HepG2 (cell line): Measurements from ENCODE around the gene SNRNP25. TPM values are rescaled to one million over a fixed set of nuclear protein-coding genes. Genes with fewer than 3 reads are reported as not detected.
A peak's percentile ranks its signal among the peaks of the same experiment; 100 is the strongest.

Source experiments
- AGO2 ChIP-seq: fragments of 200-400 bp; formaldehyde crosslinking; optimal IDR thresholded peaks from 2 replicates; pipeline ENCODE3; 2017; ENCODE audit warnings: mild to moderate bottlenecking, low read depth, low read length, moderate library complexity
- ATF7-NPFF ChIP-seq: sonication (generic); formaldehyde crosslinking; IDR thresholded peaks from 2 replicates; pipeline ENCODE4 v1.8.1; 2023; ENCODE audit warnings: mild to moderate bottlenecking, low read depth, missing genetic modification reagents, moderate library complexity
- EP300 ChIP-seq, 3 experiments: sonication (generic) in 1 of 3; formaldehyde crosslinking in 1 of 3; IDR thresholded peaks; 2 replicates each; pipeline versions ENCODE4 v1.5.1 to v1.6.1; 2011 to 2020; ENCODE audit warnings: low read depth in 2 of 3, low read length in 2 of 3, borderline replicate concordance in 1 of 3, improper control_type of control experiment in 1 of 3, mild to moderate bottlenecking in 1 of 3, missing genetic modification reagents in 1 of 3, moderate library complexity in 1 of 3
- FOXJ3 ChIP-seq: sonication (generic); formaldehyde crosslinking; IDR thresholded peaks from 2 replicates; pipeline ENCODE4 v1.4.0; 2020; ENCODE audit warnings: missing genetic modification reagents, mild to moderate bottlenecking, borderline replicate concordance
- HIVEP1 ChIP-seq: sonication (generic); formaldehyde crosslinking; IDR thresholded peaks from 2 replicates; pipeline ENCODE4 v1.4.0; 2020; ENCODE audit warnings: mild to moderate bottlenecking, missing genetic modification reagents
- HNF4G ChIP-seq, 2 experiments: sonication (generic) in 1 of 2; formaldehyde crosslinking in 1 of 2; IDR thresholded peaks; 2 replicates each; pipeline versions ENCODE4 v1.4.0 to v1.6.1; 2011 to 2020; ENCODE audit warnings: borderline replicate concordance in 2 of 2, low read depth in 2 of 2, mild to moderate bottlenecking in 2 of 2, low read length in 1 of 2, missing genetic modification reagents in 1 of 2, moderate library complexity in 1 of 2
- HOXA7 ChIP-seq: sonication (generic); formaldehyde crosslinking; IDR thresholded peaks from 2 replicates; pipeline ENCODE4 v1.8.1; 2022; ENCODE audit warnings: mild to moderate bottlenecking, missing genetic modification reagents, moderate library complexity
- IKZF1 ChIP-seq: fragments of 450-650 bp; IDR thresholded peaks from 2 replicates; pipeline ENCODE4 v1.7.1; 2016
- KLF12 ChIP-seq: sonication (generic); formaldehyde crosslinking; IDR thresholded peaks from 2 replicates; pipeline ENCODE4 v1.4.0; 2020; ENCODE audit warnings: missing genetic modification reagents, borderline replicate concordance
- MXI1 ChIP-seq: IDR thresholded peaks from 3 replicates; pipeline ENCODE4 v1.6.1; 2012; ENCODE audit warnings: low read depth, low read length, inconsistent platforms, borderline replicate concordance
- NR2F1 ChIP-seq, 2 experiments: fragments of 450-650 bp in 1 of 2; formaldehyde crosslinking in 1 of 2; IDR thresholded peaks; 2 replicates each; pipeline versions ENCODE4 v1.5.0 to v1.6.1; 2016 to 2020; ENCODE audit warnings: mild to moderate bottlenecking in 1 of 2, missing compliant biosample characterization in 1 of 2, missing genetic modification reagents in 1 of 2, moderate library complexity in 1 of 2
- POLR2A ChIP-seq, 2 experiments: IDR thresholded peaks; 2 replicates each; pipeline ENCODE4 v1.6.1; 2011; ENCODE audit warnings: low read depth in 2 of 2, low read length in 2 of 2, mild to moderate bottlenecking in 1 of 2, moderate library complexity in 1 of 2; ENCODE audit not compliant: insufficient read depth in 1 of 2
- RFX1 ChIP-seq: fragments of 450-650 bp; IDR thresholded peaks from 2 replicates; pipeline ENCODE4 v1.6.1; 2017
- SP1 ChIP-seq, 2 experiments: fragments of 450-650 bp in 1 of 2; sonication (generic) in 1 of 2; formaldehyde crosslinking in 1 of 2; IDR thresholded peaks; 2 replicates each; pipeline versions ENCODE4 v1.4.0 to v1.6.1; 2016 to 2020; ENCODE audit warnings: missing genetic modification reagents in 1 of 2
- TAF15 ChIP-seq: fragments of 200-400 bp; formaldehyde crosslinking; IDR thresholded peaks from one replicate; pipeline ENCODE4 v1.6.1; 2018; ENCODE audit warnings: mild to moderate bottlenecking, low read depth, low read length; ENCODE audit not compliant: poor library complexity, severe bottlenecking
- XRCC5 ChIP-seq: fragments of 200-400 bp; formaldehyde crosslinking; optimal IDR thresholded peaks from 2 replicates; pipeline ENCODE3; 2017; ENCODE audit warnings: mild to moderate bottlenecking, low read length
- ZNF207 ChIP-seq: fragments of 450-650 bp; IDR thresholded peaks from 2 replicates; pipeline ENCODE4 v1.6.1; 2016; ENCODE audit warnings: antibody characterized with exemption, borderline replicate concordance
- ZNF234 ChIP-seq: sonication (generic); formaldehyde crosslinking; conservative IDR thresholded peaks from 2 replicates; pipeline ENCODE4 v1.5.1; 2020; ENCODE audit warnings: mild to moderate bottlenecking, missing genetic modification reagents
- ZNF253 ChIP-seq: sonication (generic); formaldehyde crosslinking; IDR thresholded peaks from 2 replicates; pipeline ENCODE4 v1.8.0; 2022; ENCODE audit warnings: mild to moderate bottlenecking, missing genetic modification reagents, borderline replicate concordance
- ZNF326 ChIP-seq: sonication (generic); formaldehyde crosslinking; IDR thresholded peaks from 2 replicates; pipeline ENCODE4 v1.4.0; 2020; ENCODE audit warnings: missing genetic modification reagents, borderline replicate concordance
- ZNF556 ChIP-seq: sonication (generic); formaldehyde crosslinking; IDR thresholded peaks from 2 replicates; pipeline ENCODE4 v1.4.0; 2020; ENCODE audit warnings: mild to moderate bottlenecking, missing genetic modification reagents, borderline replicate concordance
- ZNF589 ChIP-seq: sonication (generic); formaldehyde crosslinking; conservative IDR thresholded peaks from 2 replicates; pipeline ENCODE4 v1.8.0; 2022; ENCODE audit warnings: mild to moderate bottlenecking, moderate library complexity, missing genetic modification reagents
- ZNF670 ChIP-seq: sonication (generic); formaldehyde crosslinking; IDR thresholded peaks from 2 replicates; pipeline ENCODE4 v1.8.0; 2022; ENCODE audit warnings: mild to moderate bottlenecking, missing genetic modification reagents, borderline replicate concordance
- ZNF792 ChIP-seq: IDR thresholded peaks from 2 replicates; pipeline ENCODE4 v1.6.1; 2016
- polyA plus RNA-seq, 8 experiments: library from polyadenylated mRNA; depleted of rRNA in 3 of 8; stranded (reverse) in 7 of 8; unstranded in 1 of 8; fragments of >200 nt; fragmentation: Illumina TruSeq in 4 of 8; extraction: Trizol in 4 of 8; gene quantifications; 2 replicates each; pipeline versions ENCODE4 v1.2.1 to v1.2.3, GENCODE V29; 2011 to 2016; ENCODE audit warnings: low read depth in 4 of 8, missing spikeins in 1 of 8, mixed read lengths in 1 of 8; ENCODE audit not compliant: insufficient read depth in 1 of 8
- total RNA-seq, 5 experiments: library from RNA; depleted of rRNA; stranded (reverse); fragments of >200 nt; fragmentation: Illumina TruSeq; extraction: Trizol; gene quantifications; 2 replicates each; pipeline ENCODE4 v1.2.3, GENCODE V29; 2016; ENCODE audit warnings: low read depth in 1 of 5
- TF ChIP-seq, protein P1 (sequence below): sonication (generic); formaldehyde crosslinking; IDR thresholded peaks from 2 replicates; pipeline ENCODE4 v1.4.0; 2020; ENCODE audit warnings: mild to moderate bottlenecking, low read depth, missing genetic modification reagents
- TF ChIP-seq, protein P2 (sequence below): sonication (generic); formaldehyde crosslinking; conservative IDR thresholded peaks from 2 replicates; pipeline ENCODE4 v1.8.0; 2022; ENCODE audit warnings: missing genetic modification reagents

SNRNP25 gene
- total and polyA plus RNA-seq, 2 of the 13 experiments (the other 11 are each of a cell fraction or from before 2014, with no cell fraction given), result 34.1 to 97.4 TPM

DNA sequence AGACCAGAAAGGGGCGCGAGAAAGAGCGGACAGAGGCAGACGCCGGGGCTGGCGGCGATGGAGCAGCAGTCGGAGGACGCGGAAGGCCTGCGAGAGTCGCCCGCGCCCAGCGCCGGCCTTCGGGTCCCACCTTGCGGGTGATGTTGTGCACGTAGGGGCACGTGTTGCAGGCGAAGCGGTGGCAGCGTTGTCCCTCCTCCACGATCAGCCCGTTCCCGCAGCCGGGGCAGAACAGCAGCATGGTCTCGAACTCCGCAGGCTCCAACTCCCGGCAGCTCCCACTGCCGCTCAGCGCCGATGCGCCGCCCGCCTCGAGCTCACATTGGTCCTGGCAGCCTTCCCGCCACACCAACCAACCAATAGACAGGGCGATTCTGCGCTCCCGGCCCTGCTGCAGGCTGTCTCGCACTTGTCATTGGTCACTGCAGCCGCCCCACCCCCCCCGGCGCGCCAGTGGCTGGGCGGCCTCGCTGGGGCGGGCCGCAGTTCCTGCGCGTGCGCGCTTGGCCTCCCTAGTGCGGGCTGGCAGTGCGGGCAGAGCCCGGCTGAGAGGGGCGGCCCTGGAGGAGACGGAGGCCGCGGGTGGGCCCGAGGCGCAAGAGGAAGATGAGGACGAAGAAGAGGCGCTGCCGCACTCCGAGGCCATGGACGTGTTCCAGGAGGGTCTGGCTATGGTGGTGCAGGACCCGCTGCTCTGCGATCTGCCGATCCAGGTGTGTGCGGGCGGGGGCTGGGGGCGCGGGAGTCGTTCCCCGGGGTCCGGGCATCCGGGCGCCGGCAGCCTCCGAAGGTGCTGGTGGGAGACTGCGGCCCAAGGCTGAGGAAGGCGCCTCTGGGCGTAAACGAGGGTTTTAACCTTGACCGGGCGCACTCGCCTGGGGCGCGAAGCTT, at the start of gene SNRNP25, which contains the start of gene POLR3K (continued):
- TF ChIP-seq, protein P1, sequence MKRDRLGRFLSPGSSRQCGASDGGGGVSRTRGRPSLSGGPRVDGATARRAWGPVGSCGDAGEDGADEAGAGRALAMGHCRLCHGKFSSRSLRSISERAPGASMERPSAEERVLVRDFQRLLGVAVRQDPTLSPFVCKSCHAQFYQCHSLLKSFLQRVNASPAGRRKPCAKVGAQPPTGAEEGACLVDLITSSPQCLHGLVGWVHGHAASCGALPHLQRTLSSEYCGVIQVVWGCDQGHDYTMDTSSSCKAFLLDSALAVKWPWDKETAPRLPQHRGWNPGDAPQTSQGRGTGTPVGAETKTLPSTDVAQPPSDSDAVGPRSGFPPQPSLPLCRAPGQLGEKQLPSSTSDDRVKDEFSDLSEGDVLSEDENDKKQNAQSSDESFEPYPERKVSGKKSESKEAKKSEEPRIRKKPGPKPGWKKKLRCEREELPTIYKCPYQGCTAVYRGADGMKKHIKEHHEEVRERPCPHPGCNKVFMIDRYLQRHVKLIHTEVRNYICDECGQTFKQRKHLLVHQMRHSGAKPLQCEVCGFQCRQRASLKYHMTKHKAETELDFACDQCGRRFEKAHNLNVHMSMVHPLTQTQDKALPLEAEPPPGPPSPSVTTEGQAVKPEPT (CRISPR knock-in tag), result no peak
- TF ChIP-seq EP300 (IDR thresholded peaks at IDR 0.05; ENCODE audit: low read depth in 2 of 2, low read length in 2 of 2) (no peak), EP300 (CRISPR knock-in tag; IDR thresholded peaks at IDR 0.05; ENCODE audit: borderline replicate concordance) (no peak), NR2F1 (CRISPR knock-in tag; IDR thresholded peaks at IDR 0.05) (no peak), ATF7-NPFF (peak; percentile 89), ZNF670 (CRISPR knock-in tag) (peak; percentile 65; the same call in 1 of the 2 replicates), HNF4G (IDR thresholded peaks at IDR 0.05; ENCODE audit: borderline replicate concordance, low read depth, low read length) (no peak), HNF4G (CRISPR knock-in tag; IDR thresholded peaks at IDR 0.05; ENCODE audit: borderline replicate concordance, low read depth) (no peak; the same call in 1 of the 2 replicates), XRCC5 (no peak), ZNF253 (CRISPR knock-in tag) (no peak), HIVEP1 (CRISPR knock-in tag) (0 out of 2 replicates have a peak, but pooled peaks have one; percentile 2), KLF12 (CRISPR knock-in tag) (0 out of 2 replicates have a peak, but pooled peaks have one; percentile 22), RFX1 (no peak), SP1 (IDR thresholded peaks at IDR 0.05) (no peak), SP1 (CRISPR knock-in tag; IDR thresholded peaks at IDR 0.05) (peak; percentile 69; the same call in 1 of the 2 replicates), ZNF326 (CRISPR knock-in tag) (no peak), AGO2 (peak; percentile 51), MXI1 (peak; percentile 80; the same call in 1 of the 3 replicates), ZNF234 (CRISPR knock-in tag) (peak; percentile 16; the same call in 1 of the 2 replicates), HOXA7 (0 out of 2 replicates have a peak, but pooled peaks have one; percentile 8), TAF15 (no peak), ZNF792 (CRISPR knock-in tag) (no peak), FOXJ3 (CRISPR knock-in tag) (no peak), ZNF207 (no peak), ZNF589 (CRISPR knock-in tag) (no peak), POLR2A (IDR thresholded peaks at IDR 0.05; ENCODE audit: insufficient read depth in 1 of 2, low read depth in 2 of 2, low read length in 2 of 2) (peak; percentile 74 to 87), IKZF1 (no peak), ZNF556 (CRISPR knock-in tag) (peak; percentile 62; the same call in 1 of the 2 replicates)
- TF ChIP-seq, protein P2, sequence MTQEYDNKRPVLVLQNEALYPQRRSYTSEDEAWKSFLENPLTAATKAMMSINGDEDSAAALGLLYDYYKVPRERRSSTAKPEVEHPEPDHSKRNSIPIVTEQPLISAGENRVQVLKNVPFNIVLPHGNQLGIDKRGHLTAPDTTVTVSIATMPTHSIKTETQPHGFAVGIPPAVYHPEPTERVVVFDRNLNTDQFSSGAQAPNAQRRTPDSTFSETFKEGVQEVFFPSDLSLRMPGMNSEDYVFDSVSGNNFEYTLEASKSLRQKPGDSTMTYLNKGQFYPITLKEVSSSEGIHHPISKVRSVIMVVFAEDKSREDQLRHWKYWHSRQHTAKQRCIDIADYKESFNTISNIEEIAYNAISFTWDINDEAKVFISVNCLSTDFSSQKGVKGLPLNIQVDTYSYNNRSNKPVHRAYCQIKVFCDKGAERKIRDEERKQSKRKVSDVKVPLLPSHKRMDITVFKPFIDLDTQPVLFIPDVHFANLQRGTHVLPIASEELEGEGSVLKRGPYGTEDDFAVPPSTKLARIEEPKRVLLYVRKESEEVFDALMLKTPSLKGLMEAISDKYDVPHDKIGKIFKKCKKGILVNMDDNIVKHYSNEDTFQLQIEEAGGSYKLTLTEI (CRISPR knock-in tag), result no peak; the same call in 1 of the 2 replicates
